ENCODE results near the gene PRKCI. TPM values are rescaled to one million over a fixed set of nuclear protein-coding genes. Genes with fewer than 3 reads are reported as not detected.

The PRKCI gene
- total RNA-seq, 4 donors from 2014 or later = 35.7 to 90.9 (median 39.8) TPM

DNA sequence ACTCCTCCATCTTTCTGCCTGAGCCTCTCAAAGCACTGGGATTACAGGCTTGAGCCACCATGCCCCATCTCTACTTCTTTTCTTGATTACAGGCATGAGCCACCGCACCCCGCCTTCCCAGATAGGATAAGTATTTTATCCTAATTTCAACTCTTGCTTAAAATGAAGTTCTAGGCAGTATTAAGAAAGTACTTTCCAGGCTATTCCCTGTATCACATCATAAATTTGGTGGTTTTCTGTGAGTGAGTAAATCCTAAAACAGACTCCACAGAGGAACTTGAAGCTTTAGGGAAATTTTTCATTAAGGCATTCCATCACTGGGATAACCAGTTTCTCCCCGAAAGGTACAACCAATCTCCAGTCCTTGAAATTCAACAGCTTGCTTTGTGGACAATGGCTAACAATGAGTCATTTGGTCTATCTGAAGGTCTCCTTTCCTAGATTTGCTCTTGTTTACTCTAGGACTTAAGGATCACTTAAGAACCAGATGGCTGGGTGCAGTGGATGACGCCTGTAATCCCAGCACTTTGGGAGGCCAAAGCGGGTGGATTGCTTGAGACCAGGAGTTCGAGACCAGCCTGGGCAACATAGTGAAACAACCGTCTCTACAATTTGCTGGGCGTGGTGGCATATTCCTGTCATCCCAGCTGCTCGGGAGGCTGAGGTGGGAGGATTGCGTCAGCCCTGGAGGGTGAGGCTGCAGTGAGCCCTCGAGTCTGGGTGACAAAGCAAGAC, 85.6 kb downstream of the PRKCI start:
- TF ChIP-seq POLR2AphosphoS5 (IDR thresholded peaks at IDR 0.05) = no peak
- no peak for TF ChIP-seq POLR2A (IDR thresholded peaks at IDR 0.05; ENCODE audit: low read depth)
- TF ChIP-seq EP300 (IDR thresholded peaks at IDR 0.05) = no peak
- TF ChIP-seq, protein P1, sequence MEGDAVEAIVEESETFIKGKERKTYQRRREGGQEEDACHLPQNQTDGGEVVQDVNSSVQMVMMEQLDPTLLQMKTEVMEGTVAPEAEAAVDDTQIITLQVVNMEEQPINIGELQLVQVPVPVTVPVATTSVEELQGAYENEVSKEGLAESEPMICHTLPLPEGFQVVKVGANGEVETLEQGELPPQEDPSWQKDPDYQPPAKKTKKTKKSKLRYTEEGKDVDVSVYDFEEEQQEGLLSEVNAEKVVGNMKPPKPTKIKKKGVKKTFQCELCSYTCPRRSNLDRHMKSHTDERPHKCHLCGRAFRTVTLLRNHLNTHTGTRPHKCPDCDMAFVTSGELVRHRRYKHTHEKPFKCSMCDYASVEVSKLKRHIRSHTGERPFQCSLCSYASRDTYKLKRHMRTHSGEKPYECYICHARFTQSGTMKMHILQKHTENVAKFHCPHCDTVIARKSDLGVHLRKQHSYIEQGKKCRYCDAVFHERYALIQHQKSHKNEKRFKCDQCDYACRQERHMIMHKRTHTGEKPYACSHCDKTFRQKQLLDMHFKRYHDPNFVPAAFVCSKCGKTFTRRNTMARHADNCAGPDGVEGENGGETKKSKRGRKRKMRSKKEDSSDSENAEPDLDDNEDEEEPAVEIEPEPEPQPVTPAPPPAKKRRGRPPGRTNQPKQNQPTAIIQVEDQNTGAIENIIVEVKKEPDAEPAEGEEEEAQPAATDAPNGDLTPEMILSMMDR (IDR thresholded peaks at IDR 0.05) = no peak
- H3K27me3 ChIP-seq = no peaks in the 10 kb centered on the region
- H3K36me3 ChIP-seq = peaks cover 0 to 17% (median 0%) of the 10 kb centered on the region in 4 donors
- no peak overlapping the region for H3K4me3 ChIP-seq
- WGBS = 90% methylated on average over 11 of the region's 11 CpGs
- H3K4me1 ChIP-seq = peaks cover 0 to 5% (median 2%) of the 10 kb centered on the region in 4 donors
- no peak overlapping the region for H3K27ac ChIP-seq (replicated peaks in 1 of 4)
- no peaks in the 10 kb centered on the region for H3K9me3 ChIP-seq
- no peak for DNase-seq (ENCODE audit: extremely low spot score)
- intact Hi-C loops (cut with DNase I) = loop anchor here (5.0 kb wide), 1 partner anchor 121 kb away; no protein-coding TSS in a partner anchor

- no peak overlapping the region for H3K27ac ChIP-seq (replicated peaks in 1 of 4)
- TF ChIP-seq POLR2AphosphoS5 (IDR thresholded peaks at IDR 0.05) (no peak), EP300 (IDR thresholded peaks at IDR 0.05) (no peak), POLR2A (IDR thresholded peaks at IDR 0.05; ENCODE audit: low read depth) (no peak)
- TF ChIP-seq, protein P1 (IDR thresholded peaks at IDR 0.05) = no peak
- H3K9me3 ChIP-seq = no peaks in the 10 kb centered on the region
- intact Hi-C loops (cut with DNase I) = loop anchor here (5.0 kb wide), 1 partner anchor 122 kb away; no protein-coding TSS in a partner anchor
- peaks cover 0 to 5% (median 2%) of the 10 kb centered on the region in 4 donors for H3K4me1 ChIP-seq
- DNase-seq (ENCODE audit: extremely low spot score) = no peak
- no peak overlapping the region for H3K4me3 ChIP-seq
- H3K27me3 ChIP-seq = no peaks in the 10 kb centered on the region
- 41% methylated on average over 1 of the region's 1 CpG for WGBS
- peaks cover 0 to 12% (median 0%) of the 10 kb centered on the region in 4 donors for H3K36me3 ChIP-seq
These were observed 86.8 kb downstream of the PRKCI start for GRCh38 chr3:170309046-170309445.

DNA sequence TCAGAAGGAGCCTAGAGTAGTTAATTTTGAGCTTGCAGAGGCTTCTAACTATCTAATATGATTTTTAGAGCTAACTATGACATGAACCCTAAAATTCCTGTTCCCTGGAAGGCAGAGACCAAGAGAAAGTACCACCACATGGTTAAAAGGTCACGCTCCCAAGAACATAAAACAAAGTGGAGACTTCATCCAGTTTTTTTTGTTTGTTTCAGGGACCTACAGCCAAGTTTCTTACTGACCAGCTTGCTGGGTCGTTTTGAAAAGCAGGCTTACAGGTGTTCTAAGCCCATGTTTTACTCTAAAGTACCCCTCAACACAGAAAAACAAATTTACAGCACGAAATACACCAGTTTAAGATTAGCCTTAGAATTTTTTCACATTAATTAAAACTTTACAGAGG, 95.7 kb downstream of the PRKCI start:
- Histone ChIP-seq H3K4me1 (no peaks in the 10 kb centered on the region), H3K27ac (replicated peaks in 1 of 4) (no peak overlapping the region), H3K36me3 (no peaks in the 10 kb centered on the region), H3K4me3 (no peak overlapping the region), H3K9me3 (no peaks in the 10 kb centered on the region), H3K27me3 (no peaks in the 10 kb centered on the region)
- DNase-seq (ENCODE audit: extremely low spot score) = no peak
- TF ChIP-seq POLR2AphosphoS5 (IDR thresholded peaks at IDR 0.05) (no peak), EP300 (IDR thresholded peaks at IDR 0.05) (no peak), POLR2A (IDR thresholded peaks at IDR 0.05; ENCODE audit: low read depth) (no peak)
- TF ChIP-seq, protein P1 (IDR thresholded peaks at IDR 0.05) = no peak
- intact Hi-C loops (cut with DNase I) = loop anchor here (10.0 kb wide), 1 partner anchor 497 kb away; no protein-coding TSS in a partner anchor
- WGBS = 82% methylated on average over 3 of the region's 3 CpGs

GRCh38 chr3:170320461-170321121, 98.4 kb downstream of the PRKCI start:
- DNase-seq (ENCODE audit: extremely low spot score) = no peak
- 76% methylated on average over 7 of the region's 7 CpGs for WGBS
- Histone ChIP-seq H3K4me3 (no peak overlapping the region), H3K27ac (replicated peaks in 1 of 4) (no peak overlapping the region), H3K36me3 (no peaks in the 10 kb centered on the region), H3K9me3 (no peaks in the 10 kb centered on the region), H3K27me3 (no peaks in the 10 kb centered on the region), H3K4me1 (no peaks in the 10 kb centered on the region)
- no peak for TF ChIP-seq POLR2AphosphoS5 (IDR thresholded peaks at IDR 0.05)
- TF ChIP-seq EP300 (IDR thresholded peaks at IDR 0.05) = no peak
- no peak for TF ChIP-seq POLR2A (IDR thresholded peaks at IDR 0.05; ENCODE audit: low read depth)
- TF ChIP-seq, protein P1 (IDR thresholded peaks at IDR 0.05) = no peak
- intact Hi-C loops (cut with DNase I) = no loop called here

Data from esophagus muscularis mucosa (tissue), 4 donors.